Esophagus muscularis mucosa (tissue), 4 donors: Measurements from ENCODE around the gene MYPN. TPM values are rescaled to one million over a fixed set of nuclear protein-coding genes. Genes with fewer than 3 reads are reported as not detected.

Source experiments
- DNase-seq: peaks from one replicate; pipeline ENCODE4 v3.0.0-alpha.2; 2017; ENCODE audit errors: extremely low spot score
- H3K27ac ChIP-seq, 4 donors: fragments of 200-600 bp; sonication (generic); replicated peaks in 1 of 4; 1 replicate in 3 of 4; 2 replicates in 1 of 4; pipeline ENCODE4 v1.5.1; 2016 to 2019; ENCODE audit warnings: mild to moderate bottlenecking in 1 of 4
- H3K27me3 ChIP-seq, 4 donors: fragments of 200-600 bp; sonication (generic); one replicate each; pipeline versions ENCODE4 v1.5.1 to v1.6.0; 2016 to 2019
- H3K36me3 ChIP-seq, 4 donors: fragments of 200-600 bp; sonication (generic); one replicate each; pipeline ENCODE4 v1.5.1; 2016 to 2019
- H3K4me1 ChIP-seq, 4 donors: fragments of 200-600 bp; sonication (generic); one replicate each; pipeline ENCODE4 v1.5.1; 2016 to 2019
- H3K4me3 ChIP-seq, 4 donors: fragments of 200-600 bp; sonication (generic); 1 replicate in 2 of 4; 2 replicates in 2 of 4; pipeline ENCODE4 v1.5.1; 2016 to 2019; ENCODE audit warnings: mild to moderate bottlenecking in 4 of 4, moderate library complexity in 1 of 4
- H3K9me3 ChIP-seq, 4 donors: fragments of 200-600 bp; sonication (generic); 1 replicate in 3 of 4; 2 replicates in 1 of 4; pipeline ENCODE4 v1.5.1; 2016 to 2019
- CTCF ChIP-seq, 3 experiments: fragments of 200-600 bp in 2 of 3; fragments of 450-650 bp in 1 of 3; sonication (generic) in 2 of 3; IDR thresholded peaks; one replicate each; pipeline ENCODE4 v1.5.1; 2017 to 2019; ENCODE audit warnings: antibody characterized with exemption in 3 of 3, mild to moderate bottlenecking in 2 of 3, moderate library complexity in 1 of 3
- EP300 ChIP-seq: sonication (generic); formaldehyde crosslinking; IDR thresholded peaks from one replicate; pipeline ENCODE4 v1.6.1; 2017; ENCODE audit warnings: antibody characterized with exemption
- POLR2A ChIP-seq: fragments of 450-650 bp; IDR thresholded peaks from one replicate; pipeline ENCODE4 v1.6.1; 2017; ENCODE audit warnings: antibody characterized with exemption, moderate library complexity, mild to moderate bottlenecking, low read depth
- POLR2AphosphoS5 ChIP-seq, 2 donors: sonication (generic); formaldehyde crosslinking; IDR thresholded peaks; one replicate each; pipeline ENCODE4 v1.6.1; 2017; ENCODE audit warnings: antibody characterized with exemption in 2 of 2
- WGBS: methylation state at CpG from one replicate; pipeline ENCODE4 v1.1.5; 2018; 5-methylcytosine and 5-hydroxymethylcytosine counted together
- intact Hi-C: fragments of 100-400 bp; cut with DNase I; formaldehyde crosslinking; loops from one replicate; pipeline ENCODE4 v1.15.1; 2023
- total RNA-seq, 4 donors: library from RNA; depleted of rRNA; stranded (reverse); fragments of >200 nt; gene quantifications; one replicate each; pipeline versions ENCODE4 v1.1.0 to v1.2.1, GENCODE V29; 2016

Gene MYPN
- total RNA-seq, 4 donors from 2014 or later = 0.50 to 1.5 (median 0.67) TPM

GRCh38 chr10:68096913-68097516 lies 12.3 kb upstream of the MYPN start:
- DNase-seq = no peak
- Histone ChIP-seq H3K9me3 (no peaks in the 10 kb centered on the region), H3K4me1 (peaks cover 0 to 20% (median 11%) of the 10 kb centered on the region in 4 donors), H3K4me3 (no peak overlapping the region), H3K36me3 (no peaks in the 10 kb centered on the region), H3K27ac (peak overlapping the region in 2 of 4 donors; percentile 8), H3K27me3 (no peaks in the 10 kb centered on the region)
- TF ChIP-seq CTCF (IDR thresholded peaks at IDR 0.05) = no peak
- peak in 1 of 2 donors; percentile 46 for TF ChIP-seq POLR2AphosphoS5 (IDR thresholded peaks at IDR 0.05)
- WGBS = 54% methylated on average over 4 of the region's 4 CpGs
- intact Hi-C loops = no loop called here

- no peak for DNase-seq
- Histone ChIP-seq H3K4me1 (peaks cover 0 to 20% (median 11%) of the 10 kb centered on the region in 4 donors), H3K4me3 (no peak overlapping the region), H3K27me3 (no peaks in the 10 kb centered on the region), H3K27ac (no peak overlapping the region), H3K36me3 (no peaks in the 10 kb centered on the region), H3K9me3 (no peaks in the 10 kb centered on the region)
- 96% methylated on average over 3 of the region's 3 CpGs for WGBS
- intact Hi-C loops = no loop called here
- no peak for TF ChIP-seq CTCF (IDR thresholded peaks at IDR 0.05)
- TF ChIP-seq POLR2A = no peak
- no peak for TF ChIP-seq EP300
- no peak for TF ChIP-seq POLR2AphosphoS5 (IDR thresholded peaks at IDR 0.05)
Measured at GRCh38 chr10:68099736-68100135, 9.6 kb upstream of the MYPN start.

GRCh38 chr10:68101066-68101465 lies 8.2 kb upstream of the MYPN start:
- no peak for DNase-seq
- no peak for TF ChIP-seq POLR2AphosphoS5 (IDR thresholded peaks at IDR 0.05)
- TF ChIP-seq CTCF (IDR thresholded peaks at IDR 0.05) = no peak
- no peak for TF ChIP-seq POLR2A
- TF ChIP-seq EP300 = no peak
- no peaks in the 10 kb centered on the region for H3K36me3 ChIP-seq
- WGBS = 93% methylated on average over 2 of the region's 2 CpGs
- peaks cover 0 to 13% (median 10%) of the 10 kb centered on the region in 4 donors for H3K4me1 ChIP-seq
- no peak overlapping the region for H3K27ac ChIP-seq
- intact Hi-C loops = no loop called here
- no peaks in the 10 kb centered on the region for H3K9me3 ChIP-seq
- H3K27me3 ChIP-seq = no peaks in the 10 kb centered on the region
- no peak overlapping the region for H3K4me3 ChIP-seq

GRCh38 chr10:68103261-68103878 lies 5.9 kb upstream of the MYPN start:
- no peak for DNase-seq
- intact Hi-C loops = no loop called here

More at GRCh38 chr10:68103261-68103878, 5.9 kb upstream of the MYPN start:
- H3K4me1 ChIP-seq = no peaks in the 10 kb centered on the region
- 78% methylated on average over 4 of the region's 4 CpGs for WGBS
- no peak overlapping the region for H3K27ac ChIP-seq
- TF ChIP-seq POLR2A (no peak), POLR2AphosphoS5 (IDR thresholded peaks at IDR 0.05) (no peak), EP300 (no peak), CTCF (IDR thresholded peaks at IDR 0.05) (no peak)
- H3K9me3 ChIP-seq = no peaks in the 10 kb centered on the region
- no peak overlapping the region for H3K4me3 ChIP-seq
- H3K36me3 ChIP-seq = no peaks in the 10 kb centered on the region
- no peaks in the 10 kb centered on the region for H3K27me3 ChIP-seq
